RCC 7860 (cell line): Measurements from ENCODE around the gene GET4.
"Not testable (repeated sequence)": the region's sequence is repeated elsewhere in the genome, so short reads cannot be mapped to it uniquely, and the experiment has no call there.

Experiments used
- DNase-seq: peaks from one replicate; pipeline ENCODE4 v3.0.0-alpha.2; 2015; ENCODE audit warnings: low spot score
- FAIRE-seq: peaks from 2 replicates; lab custom pipeline; 2012; peaks lifted over from hg19 to GRCh38; lab: Jason Lieb, UNC

The GET4 gene

DNA sequence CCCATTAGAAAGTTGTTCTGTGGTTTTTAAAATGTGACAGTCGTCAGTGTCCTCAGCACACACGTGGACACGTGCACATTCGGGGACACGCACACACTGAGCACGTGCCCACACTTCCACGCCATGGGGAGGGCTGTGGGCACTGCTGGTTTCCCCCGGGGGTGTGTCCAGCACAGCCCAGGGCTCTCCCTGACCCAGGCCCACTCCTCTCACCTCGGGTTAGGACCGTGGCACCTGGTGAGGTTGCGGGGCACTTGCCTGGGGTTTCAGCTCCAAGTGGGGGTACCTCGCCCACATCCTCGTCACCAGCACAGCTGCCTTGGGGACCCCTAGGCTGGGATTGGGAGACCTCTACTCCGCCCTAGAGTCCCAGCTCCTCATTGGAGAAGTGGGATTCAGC, 20.7 kb downstream of the GET4 start:
- DNase-seq (no peak), FAIRE-seq (no peak)

DNA sequence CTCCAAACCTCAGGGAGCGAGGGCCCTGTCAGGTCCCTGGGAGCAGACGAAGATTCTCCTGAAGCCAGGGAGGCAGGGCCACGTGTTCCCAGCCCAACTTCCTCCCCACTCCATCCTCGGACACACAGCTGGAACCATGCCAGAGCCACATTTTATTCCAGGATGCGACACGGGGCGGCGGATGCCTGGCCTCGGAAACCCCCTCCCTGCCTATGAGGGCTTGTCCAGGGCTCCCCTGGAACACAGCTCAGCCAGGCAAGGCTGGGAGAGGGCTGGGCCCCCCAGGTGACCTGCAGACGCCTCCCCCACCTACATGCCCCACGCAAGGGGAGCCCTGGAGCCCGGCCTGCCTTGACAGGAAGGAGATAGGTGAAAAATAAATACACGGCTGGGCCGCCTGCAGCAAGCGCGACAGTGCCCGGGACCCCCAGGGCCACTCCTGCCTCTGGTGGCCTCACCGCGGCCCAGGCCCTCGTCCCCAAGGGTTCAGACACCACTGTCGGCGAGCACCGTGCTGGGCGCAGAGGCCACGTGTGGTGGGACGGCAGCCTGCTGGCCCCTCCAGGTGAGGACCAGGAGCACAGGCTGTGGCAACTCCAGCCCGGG, 21.5 kb downstream of the GET4 start:
- FAIRE-seq: no peak
- no peak for DNase-seq

DNA sequence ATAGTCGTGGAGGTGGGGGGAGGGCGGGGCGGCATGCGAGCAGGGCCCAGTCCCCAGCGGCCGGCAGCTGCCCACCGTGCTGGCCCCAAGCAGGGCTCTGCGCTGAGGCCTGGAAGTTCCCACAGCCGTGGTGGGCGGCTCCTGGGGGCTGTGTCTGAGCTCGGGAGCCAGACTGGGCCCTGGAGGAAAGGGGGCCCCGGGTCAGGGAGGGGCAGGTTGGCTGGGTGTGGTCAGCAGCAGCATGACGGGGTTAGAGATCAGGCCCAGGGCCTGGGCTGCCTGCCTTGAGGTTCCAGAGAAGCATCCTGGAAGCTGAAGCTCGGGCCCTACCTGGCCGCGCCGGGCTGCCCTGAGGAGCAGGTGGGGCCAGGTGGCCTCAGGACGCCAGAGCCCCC, 22.1 kb downstream of the GET4 start:
- no peak for FAIRE-seq
- DNase-seq: no peak

DNA sequence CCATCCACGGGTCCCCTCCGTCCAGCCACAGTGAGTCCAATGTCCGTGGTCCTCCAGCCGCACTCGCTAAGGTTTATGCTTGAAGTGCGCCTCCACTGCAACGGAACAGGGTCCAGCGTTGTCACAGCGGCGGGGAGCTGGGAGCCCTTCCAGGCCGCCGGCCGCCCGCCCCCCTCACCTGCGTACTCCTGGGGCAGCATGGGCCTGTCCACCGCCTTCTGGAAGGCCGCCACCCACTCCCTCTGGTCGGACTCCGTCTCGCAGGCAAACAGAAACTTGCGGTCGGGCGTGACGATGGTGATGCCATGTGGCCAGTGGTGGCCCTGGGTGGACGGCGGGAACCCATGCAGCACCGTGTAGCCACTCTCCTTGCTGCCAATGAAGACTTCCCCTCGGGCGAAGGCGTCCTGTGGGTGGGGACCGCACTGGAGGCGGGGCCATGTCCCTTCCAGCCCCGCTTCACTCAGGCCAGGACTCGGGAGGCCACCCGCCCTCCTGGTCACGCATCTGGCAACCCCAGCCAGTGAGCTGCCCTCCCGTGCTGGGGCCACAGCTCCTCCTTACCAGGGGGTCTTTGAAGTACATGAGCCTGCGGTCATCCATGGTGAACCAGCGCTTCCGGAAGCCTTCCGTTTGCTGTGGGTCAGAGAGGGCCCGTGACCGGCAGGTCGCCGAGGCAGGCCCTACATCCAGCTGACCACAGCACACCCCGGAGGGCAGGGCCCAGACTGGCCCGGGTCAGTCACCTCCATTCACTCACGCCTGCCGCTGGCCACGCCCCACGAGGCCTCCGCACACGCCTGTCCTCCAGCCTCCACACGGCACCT, 22.7 kb downstream of the GET4 start:
- FAIRE-seq (no peak), DNase-seq (no peak)

DNA sequence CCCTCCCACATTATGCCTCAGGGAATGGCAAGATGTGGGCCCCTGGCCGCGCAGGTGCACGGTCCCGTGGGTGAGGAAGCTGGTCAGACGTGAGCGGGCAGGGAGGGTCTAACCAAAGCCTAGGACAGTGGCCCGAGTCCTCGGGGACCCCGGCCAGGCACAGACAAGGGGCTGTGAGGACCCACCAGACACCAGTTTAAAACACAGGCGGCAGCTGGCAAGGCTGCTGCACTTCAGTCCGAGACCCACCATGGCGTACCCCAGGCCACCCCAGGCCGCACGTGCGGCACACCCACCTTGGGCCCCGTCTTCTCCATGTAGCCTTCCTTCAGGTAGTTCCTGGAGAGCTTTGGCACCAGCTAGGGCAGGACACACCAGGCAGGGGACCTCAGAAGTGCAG, 23.5 kb downstream of the GET4 start:
- FAIRE-seq (no peak), DNase-seq (no peak)

DNA sequence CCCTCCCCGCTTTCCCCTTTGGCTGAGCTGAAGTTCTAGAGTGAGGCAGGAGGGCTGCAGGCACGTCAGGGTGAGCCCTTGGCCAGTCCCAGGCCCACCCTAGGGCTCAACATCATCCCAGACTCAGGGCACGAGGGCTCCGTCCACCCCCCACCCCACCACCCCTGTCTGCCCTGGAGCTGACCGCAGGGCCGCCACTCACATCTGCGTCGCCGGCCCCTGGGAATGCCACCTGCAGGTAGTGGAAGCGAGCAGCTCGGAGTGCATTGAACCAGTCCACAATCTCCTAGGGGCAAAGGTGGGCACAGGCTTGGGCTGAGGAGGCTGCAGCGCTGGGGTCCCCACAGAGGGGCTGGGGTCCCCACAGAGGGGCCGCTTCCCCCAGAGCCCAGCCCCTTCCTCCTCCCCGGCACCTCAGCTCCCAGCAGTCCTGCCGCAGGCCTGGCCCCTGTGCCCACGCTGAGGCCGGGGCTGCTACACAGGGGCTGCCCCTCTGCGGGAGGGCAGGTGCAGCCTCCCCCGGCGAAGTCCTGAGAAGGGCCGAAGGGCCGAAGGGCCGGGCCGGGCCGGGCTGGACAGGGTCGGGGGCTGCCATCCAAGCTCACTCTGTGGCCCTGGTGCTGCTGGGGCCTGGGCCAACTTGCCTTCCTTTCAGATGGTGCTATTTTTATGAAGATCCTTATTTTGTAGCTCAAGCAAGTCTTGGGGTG, 24.1 kb downstream of the GET4 start:
- no peak for DNase-seq
- FAIRE-seq: no peak

DNA sequence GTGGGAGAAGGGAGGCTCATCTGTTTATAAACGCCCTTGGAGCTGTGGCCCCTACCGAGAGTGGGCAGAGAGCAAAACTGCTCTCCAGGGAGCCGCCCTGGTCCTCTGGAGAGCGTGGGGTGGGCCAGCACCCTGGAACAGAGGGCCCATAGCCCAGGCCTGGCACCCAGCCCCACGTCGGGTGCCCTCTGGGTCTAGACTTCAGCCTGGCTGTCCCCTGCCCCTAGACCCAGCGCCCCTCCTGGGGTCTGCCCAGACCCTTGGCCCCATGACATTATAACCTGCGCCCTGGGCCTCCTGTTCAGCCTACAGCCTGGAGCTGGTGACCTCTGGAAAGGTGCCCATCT, 24.7 kb downstream of the GET4 start:
- FAIRE-seq (no peak), DNase-seq (no peak)

DNA sequence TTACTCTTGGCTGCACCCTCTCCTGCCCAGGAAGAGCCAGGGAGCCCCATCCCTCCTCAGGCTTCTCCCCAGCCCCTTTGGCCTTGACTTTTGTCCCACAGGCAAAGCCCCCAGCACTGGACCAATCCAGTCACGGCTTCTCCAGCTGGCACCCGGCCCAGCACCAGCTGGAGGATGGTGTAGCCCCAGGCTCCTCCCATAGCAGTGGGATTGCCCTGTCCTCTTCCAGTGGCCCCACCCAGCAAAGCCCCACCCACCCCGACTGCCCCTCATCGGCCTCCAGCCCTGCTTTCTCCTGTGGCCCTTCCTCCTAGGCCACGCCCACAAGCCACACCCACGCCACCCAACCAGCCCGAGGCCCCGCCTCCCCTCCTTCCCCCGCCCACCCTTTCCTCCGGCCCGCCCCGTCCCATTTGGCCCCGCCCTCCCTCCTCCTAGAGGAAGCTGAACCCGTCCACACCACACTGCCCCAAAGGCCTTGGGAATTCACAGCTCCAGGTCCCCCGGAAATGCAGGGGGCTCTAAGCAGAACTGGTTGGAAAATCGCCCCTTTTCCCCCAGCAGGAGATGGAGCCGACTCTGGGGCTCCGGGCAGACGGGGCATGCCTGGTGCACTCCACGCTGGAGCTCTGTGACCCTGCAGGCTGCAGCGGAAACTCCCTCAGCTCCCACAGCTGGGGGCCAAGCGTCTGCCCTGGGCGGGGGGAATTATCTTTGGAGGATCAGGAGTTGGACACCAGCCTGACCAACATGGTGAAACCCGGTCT, 25.2 kb downstream of the GET4 start:
- FAIRE-seq: no peak

DNA sequence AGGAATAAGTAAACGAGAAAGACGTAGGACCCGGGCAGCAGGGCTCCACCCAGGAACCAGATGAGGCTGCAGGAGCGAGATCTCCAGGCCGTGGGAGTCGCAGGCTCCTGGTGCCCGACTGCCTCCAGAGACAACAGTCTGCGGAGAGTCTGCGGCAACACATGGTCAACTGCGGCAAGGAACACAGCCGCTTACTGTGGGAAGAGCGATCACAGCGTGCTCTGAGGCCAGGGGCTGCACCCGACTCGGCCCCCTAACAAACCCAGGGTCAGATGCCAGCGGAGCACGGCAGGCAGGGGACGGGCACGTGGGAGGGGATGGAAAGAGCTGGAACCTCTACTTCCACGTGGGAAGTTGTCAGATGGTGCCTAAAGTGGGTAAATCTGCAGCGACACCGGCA, 26.6 kb downstream of the GET4 start:
- FAIRE-seq (no peak), DNase-seq (no peak)

More for the DNA sequence above, 25.2 kb downstream of the GET4 start:
- DNase-seq: peak; percentile 58

DNA sequence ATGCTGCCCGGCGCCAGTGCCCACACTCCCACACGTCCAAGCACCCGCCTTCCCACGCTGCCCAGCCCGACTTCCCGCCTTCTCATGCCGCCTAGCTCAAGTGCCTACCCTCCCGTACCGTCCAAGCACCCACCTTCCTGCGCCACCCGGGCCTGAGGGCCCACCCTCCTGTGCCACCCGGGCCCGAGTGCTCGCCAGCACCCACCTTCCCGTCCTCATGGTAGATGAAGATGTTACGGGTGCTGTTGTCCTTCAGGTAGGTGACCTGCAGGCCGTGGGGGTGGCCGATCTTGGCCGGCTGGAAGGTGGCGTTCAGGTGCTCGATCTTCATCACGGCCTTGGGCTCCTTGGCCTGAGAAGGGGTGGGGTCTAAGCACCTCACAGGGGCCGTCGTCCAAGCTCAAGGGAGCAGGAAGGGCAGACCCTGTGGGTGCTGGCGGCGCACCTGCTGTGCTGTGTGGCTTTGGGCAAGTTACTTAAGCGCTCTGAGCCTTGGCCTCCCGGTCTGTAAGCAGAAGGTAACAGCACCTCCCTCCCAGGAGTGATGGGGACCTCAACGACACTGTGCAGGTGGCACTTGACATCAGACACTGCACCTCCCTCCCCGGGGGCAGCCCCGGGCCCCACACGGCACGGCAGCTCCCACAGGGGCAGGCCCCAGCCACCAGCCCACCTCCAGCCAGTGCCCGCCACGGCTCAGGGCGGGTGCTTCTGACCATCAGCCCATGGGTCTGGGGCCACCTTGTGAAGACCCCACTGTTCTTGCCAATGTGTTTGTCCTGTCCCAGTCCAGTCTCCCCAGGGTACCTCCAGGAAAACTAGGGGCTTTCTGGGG, 27.8 kb downstream of the GET4 start:
- DNase-seq (no peak), FAIRE-seq (no peak)

DNA sequence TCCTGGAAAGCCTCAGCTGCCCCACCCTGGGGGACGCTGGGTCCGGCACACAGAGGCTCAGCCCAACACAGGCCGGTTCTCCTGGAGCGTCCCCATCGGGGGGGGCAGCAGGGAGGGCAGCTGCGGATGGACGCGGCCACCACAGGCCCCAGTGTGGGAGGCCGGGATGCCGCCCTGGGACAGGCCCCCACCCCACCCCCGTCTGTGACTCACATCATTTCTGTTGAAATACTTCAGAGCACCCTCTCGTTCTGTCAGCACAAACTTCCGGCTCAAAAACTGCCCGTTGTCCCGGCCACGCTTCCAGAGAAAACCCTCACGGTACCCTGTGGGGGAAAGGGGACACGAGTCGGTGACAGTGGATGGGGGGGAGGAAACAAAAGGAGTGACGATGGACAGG, 28.5 kb downstream of the GET4 start:
- FAIRE-seq: no peak
- no peak for DNase-seq

DNA sequence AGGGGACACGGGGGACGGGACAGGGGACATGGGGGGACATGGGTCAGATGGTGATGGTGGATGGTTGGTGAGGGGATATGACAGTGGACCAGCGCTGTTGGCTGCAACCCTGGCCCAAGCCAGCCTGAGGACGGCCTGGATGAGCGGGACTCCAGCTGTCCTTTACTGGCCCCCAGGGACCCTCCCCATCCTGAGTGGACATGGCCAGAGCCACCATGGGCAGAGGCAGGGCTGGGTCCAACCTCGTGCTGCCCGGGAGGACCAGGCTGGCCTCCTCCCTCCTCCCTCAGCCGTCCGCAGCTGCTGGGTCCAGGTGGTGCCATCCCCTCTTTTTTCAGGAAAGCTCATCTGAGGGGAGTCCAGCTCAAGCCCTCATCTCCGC, 30.4 kb downstream of the GET4 start:
- no peak for DNase-seq
- no peak for FAIRE-seq

DNA sequence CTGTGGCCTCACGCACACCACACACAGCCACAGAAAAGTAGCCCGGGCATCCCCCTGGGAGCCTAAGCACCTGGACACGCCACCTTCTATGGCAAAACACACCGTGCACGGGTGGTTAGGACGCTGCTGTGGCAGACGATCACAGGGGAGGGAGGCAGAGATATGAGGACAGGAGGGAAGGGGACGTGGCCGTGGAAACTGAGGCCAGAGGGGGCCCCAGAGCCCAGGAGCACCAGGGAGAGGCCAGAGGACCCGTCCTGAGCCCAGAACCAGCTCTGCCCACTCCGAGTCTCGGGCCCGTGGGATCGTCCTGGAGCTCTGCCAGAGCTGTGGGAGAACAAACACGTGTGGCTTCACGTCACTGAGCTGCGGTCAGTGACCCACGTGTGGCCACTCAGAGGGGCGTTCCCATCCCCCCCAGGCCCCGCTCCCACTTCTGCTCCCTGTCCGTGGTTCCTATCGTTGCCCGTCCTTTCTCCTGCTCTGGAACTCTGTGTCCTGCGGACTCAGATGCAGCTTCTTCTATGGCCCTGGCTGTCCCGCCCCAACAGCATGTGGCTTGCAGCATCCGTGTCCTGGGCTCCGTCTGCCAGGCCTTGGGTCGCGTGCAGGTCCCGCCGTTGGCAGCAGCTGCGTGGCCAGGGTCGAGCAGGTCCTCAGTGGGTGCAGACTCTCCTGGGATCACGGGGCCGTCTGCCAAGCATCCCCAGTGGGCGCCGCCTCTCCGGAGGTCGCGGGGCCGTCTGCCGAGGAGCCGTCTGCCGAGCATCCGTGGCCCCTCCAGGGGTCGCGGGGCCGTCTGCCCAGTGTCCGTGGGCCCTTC, 31.0 kb downstream of the GET4 start:
- FAIRE-seq: no peak
- no peak for DNase-seq

DNA sequence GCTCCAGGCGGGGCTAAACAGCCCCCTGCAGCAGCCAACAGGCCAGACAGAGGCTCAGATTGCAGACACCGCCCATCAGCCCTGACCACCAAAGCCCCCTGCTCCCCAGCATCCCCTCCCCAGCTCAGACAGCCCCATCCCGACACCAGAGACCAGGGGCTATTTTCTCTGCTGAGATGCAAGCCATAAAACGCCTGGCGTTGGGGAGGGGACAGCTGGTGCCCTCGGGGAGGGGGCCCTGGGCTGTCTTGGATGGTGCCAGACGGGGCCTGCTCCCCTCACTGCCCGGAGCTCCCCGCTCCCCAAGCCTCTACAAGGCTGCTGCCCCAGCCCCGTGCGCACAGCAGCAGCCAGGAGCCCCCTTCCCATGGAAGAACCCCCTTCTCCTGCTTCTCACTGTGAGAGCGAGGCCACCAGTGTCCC, 31.8 kb downstream of the GET4 start:
- FAIRE-seq: no peak

DNA sequence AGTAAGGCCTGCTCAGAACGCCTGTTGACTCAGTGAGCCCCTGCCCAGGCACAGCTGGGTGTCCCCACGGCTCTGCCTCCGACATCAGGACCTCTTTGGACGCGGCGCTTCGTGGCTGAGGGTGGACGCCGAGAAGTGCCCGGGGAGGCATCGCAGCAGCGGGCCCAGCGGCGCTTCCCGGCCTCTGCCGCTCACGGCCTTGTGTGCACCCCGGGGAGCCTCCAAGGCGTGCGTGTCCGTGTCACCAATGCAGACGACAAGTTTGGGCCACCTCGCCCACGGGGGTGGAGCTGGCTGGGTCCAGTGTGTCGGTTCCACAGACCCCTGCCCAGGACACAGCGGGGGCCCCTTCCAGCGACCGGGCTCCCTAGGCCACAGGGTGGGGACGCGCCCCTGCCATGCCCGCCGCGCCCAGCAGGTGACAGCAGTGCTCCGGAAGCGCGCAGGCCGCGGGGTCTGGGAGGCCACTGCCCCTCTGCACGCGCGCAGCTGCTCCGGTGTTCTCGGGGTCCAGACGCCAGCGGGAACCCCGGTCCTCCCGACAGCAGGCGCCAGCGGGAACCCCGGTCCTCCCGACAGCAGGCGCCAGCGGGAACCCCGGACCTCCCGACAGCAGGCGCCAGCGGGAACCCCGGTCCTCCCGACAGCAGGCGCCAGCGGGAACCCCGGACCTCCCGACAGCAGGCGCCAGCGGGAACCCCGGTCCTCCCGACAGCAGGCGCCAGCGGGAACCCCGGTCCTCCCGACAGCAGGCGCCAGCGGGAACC, 32.4 kb downstream of the GET4 start:
- not testable (repeated sequence) for DNase-seq

More for the DNA sequence above, 31.8 kb downstream of the GET4 start:
- DNase-seq: no peak

DNA sequence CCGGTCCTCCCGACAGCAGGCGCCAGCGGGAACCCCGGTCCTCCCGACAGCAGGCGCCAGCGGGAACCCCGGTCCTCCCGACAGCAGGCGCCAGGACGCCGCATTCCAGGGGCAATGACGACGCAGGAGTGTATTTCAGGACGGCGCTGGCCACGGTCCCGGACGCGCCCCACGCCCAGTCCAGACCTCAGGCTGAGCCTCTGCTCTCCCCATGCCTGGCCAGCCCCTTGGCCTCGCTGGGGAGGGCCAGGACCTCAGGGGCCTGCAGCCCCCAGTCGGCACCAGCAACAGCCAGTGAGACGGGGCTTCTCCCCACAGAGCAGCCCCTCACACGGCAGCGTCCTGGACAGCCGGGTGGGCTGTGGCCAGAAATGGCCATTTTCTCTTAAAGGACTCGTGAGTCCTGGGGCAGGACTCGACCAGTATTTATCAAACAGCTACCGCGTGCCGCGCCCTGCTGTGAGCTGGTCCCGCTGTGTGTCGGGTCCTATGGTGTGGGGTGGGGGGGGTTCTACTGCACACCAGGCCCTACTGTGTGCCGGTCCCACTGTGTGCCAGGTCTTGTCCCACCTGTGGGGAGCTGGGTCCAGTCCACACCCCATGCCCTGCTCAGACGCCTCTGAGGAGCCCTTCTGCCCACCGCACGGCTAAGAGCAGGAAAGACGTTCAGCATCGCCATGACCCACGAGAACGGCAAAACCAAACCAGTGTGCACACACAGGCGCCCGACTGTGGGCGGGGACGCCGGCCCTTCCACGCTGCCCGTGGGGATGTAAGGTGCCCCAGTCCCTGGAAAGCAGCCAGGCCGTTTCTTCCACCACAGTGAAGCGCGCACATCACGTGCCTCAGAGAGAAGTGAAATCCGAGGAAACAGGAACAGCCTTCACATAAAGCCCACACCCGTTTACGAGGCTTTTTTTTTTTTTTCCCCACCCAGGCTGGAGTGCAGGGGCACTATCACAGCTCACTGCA, 33.3 kb downstream of the GET4 start:
- no peak for FAIRE-seq

More for the DNA sequence above, 32.4 kb downstream of the GET4 start:
- not testable (repeated sequence) for FAIRE-seq

DNA sequence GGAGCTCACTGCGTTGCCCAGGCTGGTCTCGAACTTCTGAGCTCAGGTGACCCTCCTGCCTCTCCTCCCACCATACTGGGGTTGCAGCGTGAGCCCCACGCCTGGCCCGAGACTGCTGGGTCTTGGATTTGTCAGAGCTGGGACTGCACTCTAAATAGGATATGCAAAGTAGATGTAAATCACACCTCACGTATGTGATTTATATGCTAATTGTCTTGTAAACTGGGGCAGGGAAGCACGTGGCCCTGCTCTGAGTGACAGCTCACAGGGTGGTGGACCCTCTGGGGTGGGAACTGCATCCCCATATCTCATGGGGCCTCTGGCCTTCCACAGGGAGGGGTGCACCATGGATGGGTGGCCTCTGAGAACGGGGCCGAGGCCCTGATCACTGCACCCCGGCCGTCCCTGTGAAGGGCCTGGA, 34.1 kb downstream of the GET4 start:
- no peak for FAIRE-seq
- no peak for DNase-seq

More for the DNA sequence above, 33.3 kb downstream of the GET4 start:
- no peak for DNase-seq
